K562 (cell line): ENCODE measurements around the gene SLC7A5.

ENCODE experiments used
- MEIS2 ChIP-seq: fragments of 450-650 bp; IDR thresholded peaks from 2 replicates; pipeline ENCODE4 v1.6.1; 2014; ENCODE audit warnings: mild to moderate bottlenecking; ENCODE audit not compliant: partially characterized antibody
- RNF2 ChIP-seq: sonication (generic); IDR thresholded peaks from 2 replicates; pipeline ENCODE4 v1.6.1; 2016
- TF ChIP-seq, protein P1 (sequence below): fragments of 150-350 bp; conservative IDR thresholded peaks from 2 replicates; pipeline ENCODE4 v1.6.1; 2014; ENCODE audit warnings: low read length
- TF ChIP-seq, protein P2 (sequence below), 2 experiments: fragments of 450-650 bp in 1 of 2; sonication (generic) in 1 of 2; formaldehyde crosslinking in 1 of 2; IDR thresholded peaks in 1 of 2; conservative IDR thresholded peaks in 1 of 2; 2 replicates each; pipeline versions ENCODE4 v1.6.1 to v1.8.1; 2016 to 2023; ENCODE audit warnings: mild to moderate bottlenecking in 2 of 2, moderate library complexity in 2 of 2, inconsistent platforms in 1 of 2, missing genetic modification reagents in 1 of 2

DNA sequence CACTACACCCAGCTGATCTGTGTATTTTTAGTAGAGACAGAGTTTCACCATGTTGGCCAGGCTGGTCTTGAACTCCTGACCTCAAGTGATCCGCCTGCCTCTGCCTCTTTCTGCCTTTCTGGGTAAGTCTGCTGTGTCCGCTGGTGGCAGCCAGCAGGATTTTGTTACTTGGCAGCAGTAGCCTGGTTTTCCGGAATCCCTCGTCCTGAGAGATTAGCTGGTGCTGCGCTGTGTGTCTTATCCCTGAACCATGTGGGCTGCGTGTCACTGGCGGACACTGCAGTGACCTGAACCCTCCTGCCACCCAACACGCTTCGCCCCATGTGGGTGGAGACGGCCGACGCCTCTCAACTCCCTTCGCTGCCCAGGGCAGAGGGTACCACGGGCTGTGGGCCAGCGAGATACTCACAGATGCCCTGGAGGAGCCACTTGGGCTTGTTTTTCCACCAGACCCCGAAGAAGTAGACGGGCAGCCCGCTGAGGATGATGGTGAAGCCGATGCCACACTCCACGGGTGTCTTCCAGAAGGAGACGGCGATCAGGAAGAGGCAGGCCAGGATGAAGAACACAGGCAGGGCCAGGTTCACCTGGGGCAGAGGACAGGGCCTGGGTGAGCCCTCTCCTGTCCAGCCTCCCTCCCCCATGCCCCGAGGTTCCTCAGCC, 35.2 kb downstream of the SLC7A5 start:
- TF ChIP-seq, protein P1, sequence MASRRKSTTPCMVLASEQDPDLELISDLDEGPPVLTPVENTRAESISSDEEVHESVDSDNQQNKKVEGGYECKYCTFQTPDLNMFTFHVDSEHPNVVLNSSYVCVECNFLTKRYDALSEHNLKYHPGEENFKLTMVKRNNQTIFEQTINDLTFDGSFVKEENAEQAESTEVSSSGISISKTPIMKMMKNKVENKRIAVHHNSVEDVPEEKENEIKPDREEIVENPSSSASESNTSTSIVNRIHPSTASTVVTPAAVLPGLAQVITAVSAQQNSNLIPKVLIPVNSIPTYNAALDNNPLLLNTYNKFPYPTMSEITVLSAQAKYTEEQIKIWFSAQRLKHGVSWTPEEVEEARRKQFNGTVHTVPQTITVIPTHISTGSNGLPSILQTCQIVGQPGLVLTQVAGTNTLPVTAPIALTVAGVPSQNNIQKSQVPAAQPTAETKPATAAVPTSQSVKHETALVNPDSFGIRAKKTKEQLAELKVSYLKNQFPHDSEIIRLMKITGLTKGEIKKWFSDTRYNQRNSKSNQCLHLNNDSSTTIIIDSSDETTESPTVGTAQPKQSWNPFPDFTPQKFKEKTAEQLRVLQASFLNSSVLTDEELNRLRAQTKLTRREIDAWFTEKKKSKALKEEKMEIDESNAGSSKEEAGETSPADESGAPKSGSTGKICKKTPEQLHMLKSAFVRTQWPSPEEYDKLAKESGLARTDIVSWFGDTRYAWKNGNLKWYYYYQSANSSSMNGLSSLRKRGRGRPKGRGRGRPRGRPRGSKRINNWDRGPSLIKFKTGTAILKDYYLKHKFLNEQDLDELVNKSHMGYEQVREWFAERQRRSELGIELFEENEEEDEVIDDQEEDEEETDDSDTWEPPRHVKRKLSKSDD, result no peak
- no peak for TF ChIP-seq RNF2
- TF ChIP-seq, protein P2, sequence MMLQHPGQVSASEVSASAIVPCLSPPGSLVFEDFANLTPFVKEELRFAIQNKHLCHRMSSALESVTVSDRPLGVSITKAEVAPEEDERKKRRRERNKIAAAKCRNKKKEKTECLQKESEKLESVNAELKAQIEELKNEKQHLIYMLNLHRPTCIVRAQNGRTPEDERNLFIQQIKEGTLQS (IDR thresholded peaks at IDR 0.05), result no peak
- TF ChIP-seq, protein P2 (CRISPR knock-in tag; conservative IDR thresholded peaks at IDR 0.05), result no peak
- TF ChIP-seq MEIS2, result no peak
